ENCODE measurements around the gene ZNF668. TPM values are rescaled to one million over a fixed set of nuclear protein-coding genes. Genes with fewer than 3 reads are reported as not detected.

The ZNF668 gene
- total and polyA plus RNA-seq, 2 of the 13 experiments (the other 11 are each of a cell fraction or from before 2014, with no cell fraction given): 3.8 to 9.8 TPM

DNA sequence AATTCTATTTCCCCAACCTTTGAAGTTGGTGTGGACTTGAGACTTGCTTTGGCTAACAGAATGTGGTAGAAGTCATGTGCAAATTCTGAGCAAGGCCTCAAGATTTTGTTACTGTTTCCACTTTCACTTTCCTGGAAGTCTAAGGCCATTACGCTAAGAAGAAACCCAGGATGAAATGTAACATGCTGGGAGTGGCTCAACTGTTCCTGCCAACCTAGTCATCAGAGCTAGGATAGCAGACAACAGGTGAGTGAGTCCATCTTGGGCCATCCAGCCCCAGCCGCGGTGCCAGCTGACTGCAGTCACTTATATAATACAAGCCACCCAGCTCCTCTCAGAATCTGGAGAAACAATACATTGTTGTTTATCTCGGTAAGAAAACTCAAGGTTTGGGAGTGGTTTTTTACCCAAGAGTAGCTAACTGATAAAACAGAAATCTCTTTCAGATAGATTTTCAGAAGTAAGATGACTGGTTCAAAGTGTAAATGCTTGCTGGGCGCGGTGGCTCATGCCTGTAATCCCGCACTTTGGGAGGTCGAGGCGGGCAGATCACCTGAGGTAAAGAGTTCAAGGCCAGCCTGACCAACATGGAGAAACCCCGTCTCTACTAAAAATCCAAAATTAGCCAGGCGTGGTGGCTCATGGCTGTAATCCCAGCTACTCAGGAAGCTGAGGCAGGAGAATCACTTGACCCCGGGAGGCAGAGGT lies 51.3 kb downstream of the ZNF668 start (continued):
- TF ChIP-seq, protein P1, sequence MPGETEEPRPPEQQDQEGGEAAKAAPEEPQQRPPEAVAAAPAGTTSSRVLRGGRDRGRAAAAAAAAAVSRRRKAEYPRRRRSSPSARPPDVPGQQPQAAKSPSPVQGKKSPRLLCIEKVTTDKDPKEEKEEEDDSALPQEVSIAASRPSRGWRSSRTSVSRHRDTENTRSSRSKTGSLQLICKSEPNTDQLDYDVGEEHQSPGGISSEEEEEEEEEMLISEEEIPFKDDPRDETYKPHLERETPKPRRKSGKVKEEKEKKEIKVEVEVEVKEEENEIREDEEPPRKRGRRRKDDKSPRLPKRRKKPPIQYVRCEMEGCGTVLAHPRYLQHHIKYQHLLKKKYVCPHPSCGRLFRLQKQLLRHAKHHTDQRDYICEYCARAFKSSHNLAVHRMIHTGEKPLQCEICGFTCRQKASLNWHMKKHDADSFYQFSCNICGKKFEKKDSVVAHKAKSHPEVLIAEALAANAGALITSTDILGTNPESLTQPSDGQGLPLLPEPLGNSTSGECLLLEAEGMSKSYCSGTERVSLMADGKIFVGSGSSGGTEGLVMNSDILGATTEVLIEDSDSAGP (CRISPR knock-in tag; IDR thresholded peaks at IDR 0.05; ENCODE audit: borderline replicate concordance): 0 out of 2 replicates have a peak, but pooled peaks have one; percentile 14
- TF ChIP-seq ARHGAP35 (CRISPR knock-in tag; IDR thresholded peaks at IDR 0.05; ENCODE audit: borderline replicate concordance) (no peak), ARNTL (CRISPR knock-in tag; IDR thresholded peaks at IDR 0.05) (no peak), SOX13 (IDR thresholded peaks at IDR 0.05) (no peak), SOX13 (CRISPR knock-in tag; conservative IDR thresholded peaks at IDR 0.05 in 1 of 2, IDR thresholded peaks at IDR 0.05 in 1 of 2) (0 out of 4 replicates have a peak, but pooled peaks of 1 of the 2 experiments have one; percentile 22), EED (CRISPR knock-in tag; IDR thresholded peaks at IDR 0.05) (no peak), NR2F2 (IDR thresholded peaks at IDR 0.05; ENCODE audit: borderline replicate concordance, low read depth) (no peak), NRL (CRISPR knock-in tag; IDR thresholded peaks at IDR 0.05; ENCODE audit: borderline replicate concordance) (no peak), STAG1 (CRISPR knock-in tag; IDR thresholded peaks at IDR 0.05) (0 out of 2 replicates have a peak, but pooled peaks have one; percentile 3), SNAPC2 (CRISPR knock-in tag; IDR thresholded peaks at IDR 0.05) (no peak), KMT2A (CRISPR knock-in tag; IDR thresholded peaks at IDR 0.05) (no peak), ZNF781 (CRISPR knock-in tag; IDR thresholded peaks at IDR 0.05; ENCODE audit: borderline replicate concordance, not compliant biosample characterization) (no peak), TOPORS (CRISPR knock-in tag; IDR thresholded peaks at IDR 0.05) (no peak), ZSCAN20 (CRISPR knock-in tag; IDR thresholded peaks at IDR 0.05; ENCODE audit: borderline replicate concordance) (no peak), MTA3 (CRISPR knock-in tag; IDR thresholded peaks at IDR 0.05) (no peak)
- TF ChIP-seq, protein P2, sequence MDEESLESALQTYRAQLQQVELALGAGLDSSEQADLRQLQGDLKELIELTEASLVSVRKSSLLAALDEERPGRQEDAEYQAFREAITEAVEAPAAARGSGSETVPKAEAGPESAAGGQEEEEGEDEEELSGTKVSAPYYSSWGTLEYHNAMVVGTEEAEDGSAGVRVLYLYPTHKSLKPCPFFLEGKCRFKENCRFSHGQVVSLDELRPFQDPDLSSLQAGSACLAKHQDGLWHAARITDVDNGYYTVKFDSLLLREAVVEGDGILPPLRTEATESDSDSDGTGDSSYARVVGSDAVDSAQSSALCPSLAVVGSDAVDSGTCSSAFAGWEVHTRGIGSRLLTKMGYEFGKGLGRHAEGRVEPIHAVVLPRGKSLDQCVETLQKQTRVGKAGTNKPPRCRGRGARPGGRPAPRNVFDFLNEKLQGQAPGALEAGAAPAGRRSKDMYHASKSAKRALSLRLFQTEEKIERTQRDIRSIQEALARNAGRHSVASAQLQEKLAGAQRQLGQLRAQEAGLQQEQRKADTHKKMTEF (CRISPR knock-in tag; IDR thresholded peaks at IDR 0.05): no peak
- TF ChIP-seq, protein P3, sequence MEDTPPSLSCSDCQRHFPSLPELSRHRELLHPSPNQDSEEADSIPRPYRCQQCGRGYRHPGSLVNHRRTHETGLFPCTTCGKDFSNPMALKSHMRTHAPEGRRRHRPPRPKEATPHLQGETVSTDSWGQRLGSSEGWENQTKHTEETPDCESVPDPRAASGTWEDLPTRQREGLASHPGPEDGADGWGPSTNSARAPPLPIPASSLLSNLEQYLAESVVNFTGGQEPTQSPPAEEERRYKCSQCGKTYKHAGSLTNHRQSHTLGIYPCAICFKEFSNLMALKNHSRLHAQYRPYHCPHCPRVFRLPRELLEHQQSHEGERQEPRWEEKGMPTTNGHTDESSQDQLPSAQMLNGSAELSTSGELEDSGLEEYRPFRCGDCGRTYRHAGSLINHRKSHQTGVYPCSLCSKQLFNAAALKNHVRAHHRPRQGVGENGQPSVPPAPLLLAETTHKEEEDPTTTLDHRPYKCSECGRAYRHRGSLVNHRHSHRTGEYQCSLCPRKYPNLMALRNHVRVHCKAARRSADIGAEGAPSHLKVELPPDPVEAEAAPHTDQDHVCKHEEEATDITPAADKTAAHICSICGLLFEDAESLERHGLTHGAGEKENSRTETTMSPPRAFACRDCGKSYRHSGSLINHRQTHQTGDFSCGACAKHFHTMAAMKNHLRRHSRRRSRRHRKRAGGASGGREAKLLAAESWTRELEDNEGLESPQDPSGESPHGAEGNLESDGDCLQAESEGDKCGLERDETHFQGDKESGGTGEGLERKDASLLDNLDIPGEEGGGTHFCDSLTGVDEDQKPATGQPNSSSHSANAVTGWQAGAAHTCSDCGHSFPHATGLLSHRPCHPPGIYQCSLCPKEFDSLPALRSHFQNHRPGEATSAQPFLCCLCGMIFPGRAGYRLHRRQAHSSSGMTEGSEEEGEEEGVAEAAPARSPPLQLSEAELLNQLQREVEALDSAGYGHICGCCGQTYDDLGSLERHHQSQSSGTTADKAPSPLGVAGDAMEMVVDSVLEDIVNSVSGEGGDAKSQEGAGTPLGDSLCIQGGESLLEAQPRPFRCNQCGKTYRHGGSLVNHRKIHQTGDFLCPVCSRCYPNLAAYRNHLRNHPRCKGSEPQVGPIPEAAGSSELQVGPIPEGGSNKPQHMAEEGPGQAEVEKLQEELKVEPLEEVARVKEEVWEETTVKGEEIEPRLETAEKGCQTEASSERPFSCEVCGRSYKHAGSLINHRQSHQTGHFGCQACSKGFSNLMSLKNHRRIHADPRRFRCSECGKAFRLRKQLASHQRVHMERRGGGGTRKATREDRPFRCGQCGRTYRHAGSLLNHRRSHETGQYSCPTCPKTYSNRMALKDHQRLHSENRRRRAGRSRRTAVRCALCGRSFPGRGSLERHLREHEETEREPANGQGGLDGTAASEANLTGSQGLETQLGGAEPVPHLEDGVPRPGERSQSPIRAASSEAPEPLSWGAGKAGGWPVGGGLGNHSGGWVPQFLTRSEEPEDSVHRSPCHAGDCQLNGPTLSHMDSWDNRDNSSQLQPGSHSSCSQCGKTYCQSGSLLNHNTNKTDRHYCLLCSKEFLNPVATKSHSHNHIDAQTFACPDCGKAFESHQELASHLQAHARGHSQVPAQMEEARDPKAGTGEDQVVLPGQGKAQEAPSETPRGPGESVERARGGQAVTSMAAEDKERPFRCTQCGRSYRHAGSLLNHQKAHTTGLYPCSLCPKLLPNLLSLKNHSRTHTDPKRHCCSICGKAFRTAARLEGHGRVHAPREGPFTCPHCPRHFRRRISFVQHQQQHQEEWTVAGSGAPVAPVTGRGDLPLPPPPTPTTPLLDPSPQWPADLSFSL (CRISPR knock-in tag; IDR thresholded peaks at IDR 0.05): no peak
- TF ChIP-seq, protein P4, sequence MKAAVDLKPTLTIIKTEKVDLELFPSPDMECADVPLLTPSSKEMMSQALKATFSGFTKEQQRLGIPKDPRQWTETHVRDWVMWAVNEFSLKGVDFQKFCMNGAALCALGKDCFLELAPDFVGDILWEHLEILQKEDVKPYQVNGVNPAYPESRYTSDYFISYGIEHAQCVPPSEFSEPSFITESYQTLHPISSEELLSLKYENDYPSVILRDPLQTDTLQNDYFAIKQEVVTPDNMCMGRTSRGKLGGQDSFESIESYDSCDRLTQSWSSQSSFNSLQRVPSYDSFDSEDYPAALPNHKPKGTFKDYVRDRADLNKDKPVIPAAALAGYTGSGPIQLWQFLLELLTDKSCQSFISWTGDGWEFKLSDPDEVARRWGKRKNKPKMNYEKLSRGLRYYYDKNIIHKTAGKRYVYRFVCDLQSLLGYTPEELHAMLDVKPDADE (CRISPR knock-in tag; IDR thresholded peaks at IDR 0.05): no peak

Data from HepG2 (cell line).